Neural cell (in vitro differentiated cells): Measurements from ENCODE around the gene EGLN1.
A peak's percentile ranks its signal among the peaks of the same experiment; 100 is the strongest.

ENCODE experiments used
- EP300 ChIP-seq: fragments of 450-650 bp; conservative IDR thresholded peaks from 2 replicates; pipeline ENCODE4 v1.6.1; 2014; ENCODE audit warnings: antibody characterized with exemption, mild to moderate bottlenecking, moderate library complexity; ENCODE audit not compliant: poor library complexity, severe bottlenecking
- EZH2 ChIP-seq: fragments of 200-600, 300-800 bp; shearing (Covaris generic), sonication (generic); IDR thresholded peaks from 2 replicates; pipeline ENCODE4 v1.6.1; 2014; ENCODE audit warnings: antibody characterized with exemption, low read length, borderline replicate concordance, mild to moderate bottlenecking; ENCODE audit not compliant: insufficient read depth, poor library complexity, severe bottlenecking
- POLR2AphosphoS5 ChIP-seq: IDR thresholded peaks from 2 replicates; pipeline ENCODE4 v1.6.1; 2012
- SMC3 ChIP-seq: fragments of 450-650 bp; conservative IDR thresholded peaks from 2 replicates; pipeline ENCODE4 v1.6.1; 2014; ENCODE audit warnings: antibody characterized with exemption, mild to moderate bottlenecking, moderate library complexity; ENCODE audit not compliant: poor library complexity
- TAF1 ChIP-seq: IDR thresholded peaks from 2 replicates; pipeline ENCODE4 v1.6.1; 2012; ENCODE audit warnings: low read depth
- TF ChIP-seq, protein P1 (sequence below): fragments of 450-650 bp; IDR thresholded peaks from 2 replicates; pipeline ENCODE4 v1.5.1; 2014; ENCODE audit warnings: antibody characterized with exemption, mild to moderate bottlenecking, moderate library complexity; ENCODE audit not compliant: poor library complexity, severe bottlenecking
- TF ChIP-seq, protein P2 (sequence below): IDR thresholded peaks from 2 replicates; pipeline ENCODE4 v1.6.1; 2012; ENCODE audit warnings: borderline replicate concordance

DNA sequence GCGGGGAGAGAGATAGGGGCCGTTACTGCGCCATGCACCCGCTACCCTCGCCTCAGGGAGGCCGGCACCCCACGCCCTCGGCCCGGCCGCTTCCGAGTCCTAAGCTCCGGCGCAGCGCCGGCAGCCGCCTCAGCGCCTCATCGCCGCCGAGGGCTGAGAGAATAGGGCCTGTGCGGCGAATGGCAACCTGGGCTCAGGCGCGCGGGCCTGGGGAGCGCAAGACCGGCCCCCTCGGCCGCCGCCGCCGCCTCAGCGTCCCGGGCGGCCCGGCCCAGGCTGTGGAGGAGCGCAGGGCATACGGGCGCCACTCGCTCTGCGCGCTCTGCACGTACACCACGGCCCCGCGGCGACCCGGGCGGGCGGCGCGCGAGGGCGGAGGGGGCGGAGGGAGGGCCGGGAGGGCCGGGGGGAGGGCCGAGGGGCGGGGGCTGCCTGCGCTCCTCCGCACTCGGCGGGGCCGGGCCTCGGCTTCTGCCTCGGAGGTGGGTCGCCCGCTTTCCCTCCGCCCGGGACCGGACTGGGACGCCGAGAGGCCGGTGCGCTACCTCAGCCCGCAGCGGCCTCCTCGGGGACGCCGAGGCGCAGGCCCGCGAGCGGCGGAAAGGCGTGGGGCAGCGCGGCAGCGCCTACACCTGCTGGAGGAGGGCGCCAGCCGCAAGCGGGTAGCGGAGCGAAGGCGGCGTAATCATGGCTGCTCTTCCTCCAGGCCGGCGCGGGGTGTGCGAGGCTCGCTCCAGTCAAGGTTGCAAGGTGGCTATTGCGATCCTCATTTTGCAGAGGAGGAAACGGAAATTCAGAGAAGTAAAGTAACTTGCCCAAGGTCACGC is at the start of gene EGLN1:
- peak; percentile 44 for TF ChIP-seq EP300
- TF ChIP-seq, protein P1, sequence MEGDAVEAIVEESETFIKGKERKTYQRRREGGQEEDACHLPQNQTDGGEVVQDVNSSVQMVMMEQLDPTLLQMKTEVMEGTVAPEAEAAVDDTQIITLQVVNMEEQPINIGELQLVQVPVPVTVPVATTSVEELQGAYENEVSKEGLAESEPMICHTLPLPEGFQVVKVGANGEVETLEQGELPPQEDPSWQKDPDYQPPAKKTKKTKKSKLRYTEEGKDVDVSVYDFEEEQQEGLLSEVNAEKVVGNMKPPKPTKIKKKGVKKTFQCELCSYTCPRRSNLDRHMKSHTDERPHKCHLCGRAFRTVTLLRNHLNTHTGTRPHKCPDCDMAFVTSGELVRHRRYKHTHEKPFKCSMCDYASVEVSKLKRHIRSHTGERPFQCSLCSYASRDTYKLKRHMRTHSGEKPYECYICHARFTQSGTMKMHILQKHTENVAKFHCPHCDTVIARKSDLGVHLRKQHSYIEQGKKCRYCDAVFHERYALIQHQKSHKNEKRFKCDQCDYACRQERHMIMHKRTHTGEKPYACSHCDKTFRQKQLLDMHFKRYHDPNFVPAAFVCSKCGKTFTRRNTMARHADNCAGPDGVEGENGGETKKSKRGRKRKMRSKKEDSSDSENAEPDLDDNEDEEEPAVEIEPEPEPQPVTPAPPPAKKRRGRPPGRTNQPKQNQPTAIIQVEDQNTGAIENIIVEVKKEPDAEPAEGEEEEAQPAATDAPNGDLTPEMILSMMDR = peak; percentile 81
- TF ChIP-seq POLR2AphosphoS5 = peak; percentile 83
- TF ChIP-seq, protein P2, sequence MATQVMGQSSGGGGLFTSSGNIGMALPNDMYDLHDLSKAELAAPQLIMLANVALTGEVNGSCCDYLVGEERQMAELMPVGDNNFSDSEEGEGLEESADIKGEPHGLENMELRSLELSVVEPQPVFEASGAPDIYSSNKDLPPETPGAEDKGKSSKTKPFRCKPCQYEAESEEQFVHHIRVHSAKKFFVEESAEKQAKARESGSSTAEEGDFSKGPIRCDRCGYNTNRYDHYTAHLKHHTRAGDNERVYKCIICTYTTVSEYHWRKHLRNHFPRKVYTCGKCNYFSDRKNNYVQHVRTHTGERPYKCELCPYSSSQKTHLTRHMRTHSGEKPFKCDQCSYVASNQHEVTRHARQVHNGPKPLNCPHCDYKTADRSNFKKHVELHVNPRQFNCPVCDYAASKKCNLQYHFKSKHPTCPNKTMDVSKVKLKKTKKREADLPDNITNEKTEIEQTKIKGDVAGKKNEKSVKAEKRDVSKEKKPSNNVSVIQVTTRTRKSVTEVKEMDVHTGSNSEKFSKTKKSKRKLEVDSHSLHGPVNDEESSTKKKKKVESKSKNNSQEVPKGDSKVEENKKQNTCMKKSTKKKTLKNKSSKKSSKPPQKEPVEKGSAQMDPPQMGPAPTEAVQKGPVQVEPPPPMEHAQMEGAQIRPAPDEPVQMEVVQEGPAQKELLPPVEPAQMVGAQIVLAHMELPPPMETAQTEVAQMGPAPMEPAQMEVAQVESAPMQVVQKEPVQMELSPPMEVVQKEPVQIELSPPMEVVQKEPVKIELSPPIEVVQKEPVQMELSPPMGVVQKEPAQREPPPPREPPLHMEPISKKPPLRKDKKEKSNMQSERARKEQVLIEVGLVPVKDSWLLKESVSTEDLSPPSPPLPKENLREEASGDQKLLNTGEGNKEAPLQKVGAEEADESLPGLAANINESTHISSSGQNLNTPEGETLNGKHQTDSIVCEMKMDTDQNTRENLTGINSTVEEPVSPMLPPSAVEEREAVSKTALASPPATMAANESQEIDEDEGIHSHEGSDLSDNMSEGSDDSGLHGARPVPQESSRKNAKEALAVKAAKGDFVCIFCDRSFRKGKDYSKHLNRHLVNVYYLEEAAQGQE = peak; percentile 62
- TF ChIP-seq EZH2 = no peak
- peak; percentile 48 for TF ChIP-seq TAF1
- peak; percentile 33 for TF ChIP-seq SMC3
